GM19035 (cell line): ENCODE results near the gene TMEM192.
"Not testable (repeated sequence)": the region's sequence is repeated elsewhere in the genome, so short reads cannot be mapped to it uniquely, and the experiment has no call there.

Source experiments
- ATAC-seq: cut with Tn5 transposase; IDR thresholded peaks from one replicate; pipeline ENCODE4 v1.9.1; 2021; ENCODE audit not compliant: unreplicated experiment

TMEM192 gene

GRCh38 chr4:165112368-165113121 lies at the start of gene TMEM192:
TSS of gene TMEM192 (minus strand) at chr4:165112860. CDS start at chr4:165112773, 87 bp downstream.
- peak; percentile 96 for ATAC-seq

- ATAC-seq, result no peak
Observed at GRCh38 chr4:165158762-165159161, 46.1 kb upstream of the TMEM192 start.

- ATAC-seq, result no peak
Observed at GRCh38 chr4:165156906-165157305, 44.2 kb upstream of the TMEM192 start.

GRCh38 chr4:165154482-165154881 lies 41.8 kb upstream of the TMEM192 start:
- no peak for ATAC-seq

GRCh38 chr4:165152527-165152926 lies 39.9 kb upstream of the TMEM192 start:
- ATAC-seq, result no peak

GRCh38 chr4:165151734-165152133 lies 39.1 kb upstream of the TMEM192 start:
- no peak for ATAC-seq

GRCh38 chr4:165150545-165150944 lies 37.9 kb upstream of the TMEM192 start:
- no peak for ATAC-seq

- no peak for ATAC-seq
Observed at GRCh38 chr4:165138843-165139242, 26.2 kb upstream of the TMEM192 start.

GRCh38 chr4:165137205-165137604 lies 24.5 kb upstream of the TMEM192 start:
- ATAC-seq, result no peak

- no peak for ATAC-seq
Observed at GRCh38 chr4:165136529-165136928, 23.9 kb upstream of the TMEM192 start.

- no peak for ATAC-seq
Observed at GRCh38 chr4:165133150-165133549, 20.5 kb upstream of the TMEM192 start.

GRCh38 chr4:165131247-165131832 lies 18.7 kb upstream of the TMEM192 start:
- ATAC-seq, result peak; percentile 76

- ATAC-seq, result no peak
Observed at GRCh38 chr4:165129924-165130323, 17.3 kb upstream of the TMEM192 start.

- not testable (repeated sequence) for ATAC-seq
Observed at GRCh38 chr4:165125869-165126499, 13.3 kb upstream of the TMEM192 start.

GRCh38 chr4:165124488-165124887 lies 11.8 kb upstream of the TMEM192 start:
- no peak for ATAC-seq

- peak; percentile 73 for ATAC-seq
Observed at GRCh38 chr4:165118256-165118909, 5.7 kb upstream of the TMEM192 start.

- ATAC-seq, result no peak
Observed at GRCh38 chr4:165115301-165115700, 2.6 kb upstream of the TMEM192 start.

- ATAC-seq, result no peak
Observed at GRCh38 chr4:165111906-165112367, 723 bp downstream of the TMEM192 start.

- ATAC-seq, result no peak
Observed at GRCh38 chr4:165106518-165106917, 6.1 kb downstream of the TMEM192 start.

- no peak for ATAC-seq
Observed at GRCh38 chr4:165101641-165102040, 11.0 kb downstream of the TMEM192 start.

- ATAC-seq, result no peak
Observed at GRCh38 chr4:165096776-165097175, 15.9 kb downstream of the TMEM192 start.
